22Rv1 (cell line): ENCODE results near the gene ACOT9.
"Not testable (repeated sequence)": the region's sequence is repeated elsewhere in the genome, so short reads cannot be mapped to it uniquely, and the experiment has no call there.

Experiments
- H3K27ac ChIP-seq: fragments of 450-650 bp; 2 replicates; pipeline ENCODE4 v1.5.1; 2017
- ZFX ChIP-seq: fragments of 450-650 bp; IDR thresholded peaks from 2 replicates; pipeline ENCODE4 v1.6.1; 2017; ENCODE audit warnings: antibody characterized with exemption, borderline replicate concordance
- TF ChIP-seq, protein P1 (sequence below): fragments of 450-650 bp; IDR thresholded peaks from 2 replicates; pipeline ENCODE4 v1.5.1; 2017; ENCODE audit warnings: mild to moderate bottlenecking

The ACOT9 gene

DNA sequence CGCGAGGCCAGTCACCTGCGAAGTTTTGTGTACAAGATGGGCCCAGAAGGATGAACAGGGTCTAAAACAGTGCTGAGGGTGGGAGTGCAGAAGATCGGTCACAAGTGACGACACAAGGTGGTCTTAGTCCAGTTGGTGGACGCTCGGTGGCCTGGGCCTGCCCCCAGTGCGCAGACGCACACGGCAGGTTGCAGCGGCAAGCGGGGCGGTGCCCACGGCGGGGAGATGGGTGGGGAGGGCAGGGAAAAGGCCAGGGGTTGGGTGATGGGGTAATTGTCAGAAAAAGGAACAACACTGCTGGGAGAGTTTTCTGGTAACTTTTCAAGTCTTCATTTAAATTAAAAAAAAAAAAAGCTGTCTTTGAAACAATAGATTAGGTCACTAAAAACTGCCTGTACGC is 76.8 kb downstream of the ACOT9 start:
- no peak for TF ChIP-seq ZFX
- TF ChIP-seq, protein P1, sequence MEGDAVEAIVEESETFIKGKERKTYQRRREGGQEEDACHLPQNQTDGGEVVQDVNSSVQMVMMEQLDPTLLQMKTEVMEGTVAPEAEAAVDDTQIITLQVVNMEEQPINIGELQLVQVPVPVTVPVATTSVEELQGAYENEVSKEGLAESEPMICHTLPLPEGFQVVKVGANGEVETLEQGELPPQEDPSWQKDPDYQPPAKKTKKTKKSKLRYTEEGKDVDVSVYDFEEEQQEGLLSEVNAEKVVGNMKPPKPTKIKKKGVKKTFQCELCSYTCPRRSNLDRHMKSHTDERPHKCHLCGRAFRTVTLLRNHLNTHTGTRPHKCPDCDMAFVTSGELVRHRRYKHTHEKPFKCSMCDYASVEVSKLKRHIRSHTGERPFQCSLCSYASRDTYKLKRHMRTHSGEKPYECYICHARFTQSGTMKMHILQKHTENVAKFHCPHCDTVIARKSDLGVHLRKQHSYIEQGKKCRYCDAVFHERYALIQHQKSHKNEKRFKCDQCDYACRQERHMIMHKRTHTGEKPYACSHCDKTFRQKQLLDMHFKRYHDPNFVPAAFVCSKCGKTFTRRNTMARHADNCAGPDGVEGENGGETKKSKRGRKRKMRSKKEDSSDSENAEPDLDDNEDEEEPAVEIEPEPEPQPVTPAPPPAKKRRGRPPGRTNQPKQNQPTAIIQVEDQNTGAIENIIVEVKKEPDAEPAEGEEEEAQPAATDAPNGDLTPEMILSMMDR = no peak

DNA sequence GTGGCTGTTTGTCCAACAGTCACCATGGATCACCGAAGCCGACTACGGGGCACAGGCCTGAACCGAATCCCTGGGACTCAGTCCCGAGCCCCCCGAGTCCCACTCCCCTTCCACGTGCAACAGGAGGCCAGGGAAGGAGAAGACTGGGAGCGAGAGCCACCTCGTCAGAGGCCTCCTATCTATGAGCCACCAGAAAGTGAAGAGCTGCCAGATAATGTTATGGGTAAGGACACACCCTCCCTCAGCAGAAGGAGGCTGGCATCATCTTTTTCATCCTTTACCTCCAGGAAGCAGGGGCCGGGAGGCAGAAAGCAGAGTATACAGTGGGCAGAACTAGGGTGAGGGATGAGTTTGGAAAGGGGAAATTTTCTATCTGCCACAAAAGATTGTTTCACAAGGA is 78.6 kb downstream of the ACOT9 start:
- no peak overlapping the region for H3K27ac ChIP-seq
- TF ChIP-seq, protein P1 = no peak
- TF ChIP-seq ZFX = no peak

More for the DNA sequence above, 76.8 kb downstream of the ACOT9 start:
- H3K27ac ChIP-seq = peak overlapping the region; percentile 62; the same call in 1 of the 2 replicates

DNA sequence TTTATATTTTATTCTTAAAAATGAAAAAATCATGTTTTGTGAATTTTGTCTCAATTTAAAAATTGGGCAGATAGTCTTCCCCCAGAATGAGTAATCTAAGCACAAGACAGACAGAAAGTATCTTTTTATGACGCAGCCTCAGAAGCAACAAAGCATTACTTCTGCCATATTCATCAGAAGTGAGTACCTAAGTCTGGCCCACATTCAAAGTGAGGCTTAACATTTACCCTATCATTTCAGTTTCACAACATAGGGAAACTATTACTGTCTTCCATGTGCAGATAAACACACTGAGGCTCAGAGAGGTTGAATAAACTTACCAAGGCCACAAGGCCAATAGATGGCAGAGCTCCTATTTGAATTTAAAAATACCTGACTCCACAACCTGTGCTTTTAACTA is 80.2 kb downstream of the ACOT9 start:
- no peak overlapping the region for H3K27ac ChIP-seq
- TF ChIP-seq ZFX = no peak
- TF ChIP-seq, protein P1 = no peak

DNA sequence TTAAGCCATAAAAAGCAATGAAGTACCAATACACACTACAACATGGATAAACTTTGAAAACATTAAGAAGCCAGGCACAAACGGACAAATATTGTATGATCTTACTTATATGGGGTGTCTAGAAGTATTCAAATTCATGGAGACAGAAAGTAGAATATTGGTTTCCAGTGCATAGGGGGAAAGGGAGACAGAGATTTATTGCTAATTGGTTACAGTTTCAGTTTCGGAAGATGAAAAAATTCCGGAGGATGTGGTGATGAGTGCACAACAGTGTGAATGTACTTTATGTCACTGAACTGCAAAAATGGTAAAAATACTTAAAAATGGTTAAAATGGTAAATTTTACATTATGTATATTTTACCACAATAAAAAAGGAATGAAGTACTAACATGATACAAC is 80.9 kb downstream of the ACOT9 start:
- TF ChIP-seq, protein P1 = no peak
- no peak for TF ChIP-seq ZFX
- H3K27ac ChIP-seq = no peak overlapping the region

DNA sequence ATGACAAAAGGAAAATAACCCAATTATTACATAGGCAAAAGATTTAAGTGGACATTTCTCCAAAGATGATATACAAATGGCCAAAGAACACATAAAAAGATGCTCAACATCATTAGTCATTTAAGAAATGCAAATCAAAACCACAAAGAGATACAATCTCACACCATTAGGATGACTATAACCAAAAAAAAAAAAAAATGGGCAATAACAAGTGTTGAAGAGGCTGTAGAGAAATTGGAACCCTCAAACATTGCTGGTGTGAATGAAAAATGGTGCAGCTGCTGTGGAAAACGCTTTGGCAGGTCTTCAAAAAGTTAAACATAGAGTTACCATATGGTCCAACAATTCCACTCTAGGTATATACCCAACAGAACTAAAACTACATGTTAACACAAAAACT is 81.4 kb downstream of the ACOT9 start:
- TF ChIP-seq ZFX = no peak
- TF ChIP-seq, protein P1 = no peak
- no peak overlapping the region for H3K27ac ChIP-seq

DNA sequence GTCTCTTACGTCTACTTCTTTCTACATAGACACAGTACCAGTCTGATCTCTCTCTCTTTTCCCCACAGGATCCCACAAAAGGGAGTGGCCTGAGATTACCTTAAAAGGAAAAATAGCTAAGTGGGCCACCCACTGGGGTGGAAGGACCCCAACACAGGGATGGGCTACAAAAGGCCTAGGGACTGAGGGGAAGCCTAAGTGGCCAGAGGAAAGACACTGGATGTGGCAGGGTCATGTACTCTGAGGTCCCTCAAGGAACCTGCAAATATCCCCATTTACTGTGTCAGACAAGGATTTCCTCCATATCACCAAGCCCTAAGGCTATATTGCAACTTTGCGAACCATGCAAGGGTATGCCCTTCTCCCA is 82.3 kb downstream of the ACOT9 start:
- no peak overlapping the region for H3K27ac ChIP-seq
- TF ChIP-seq, protein P1 = no peak
- TF ChIP-seq ZFX = no peak

DNA sequence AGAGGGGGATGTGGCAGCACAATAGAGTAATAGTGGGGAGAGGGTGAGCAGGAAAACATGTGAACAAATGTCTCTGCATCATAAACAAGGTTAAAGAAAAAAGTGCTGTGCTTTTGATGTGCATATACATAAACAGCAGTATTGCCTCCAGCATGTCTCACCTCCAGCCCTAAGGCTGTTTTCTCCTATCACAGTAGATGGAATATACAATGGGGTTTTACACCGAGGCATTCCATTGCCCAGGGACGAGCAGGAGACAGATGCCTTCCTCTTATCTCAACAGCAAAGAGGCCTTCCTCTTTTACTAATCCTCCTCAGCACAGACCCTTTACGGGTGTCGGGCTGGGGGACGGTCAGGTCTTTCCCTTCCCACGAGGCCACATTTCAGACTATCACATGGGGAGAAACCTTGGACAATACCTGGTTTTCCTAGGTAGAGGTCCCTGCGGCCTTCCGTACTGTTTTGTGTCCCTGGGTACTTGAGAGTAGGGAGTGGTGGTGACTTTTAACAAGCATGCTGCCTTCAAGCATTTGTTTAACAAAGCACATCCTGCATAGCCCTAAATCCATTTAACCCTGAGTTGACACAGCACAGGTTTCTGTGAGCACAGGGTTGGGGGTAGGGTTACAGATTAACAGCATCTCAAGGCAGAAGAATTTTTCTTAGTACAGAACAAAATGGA is 82.9 kb downstream of the ACOT9 start:
- not testable (repeated sequence) for H3K27ac ChIP-seq

DNA sequence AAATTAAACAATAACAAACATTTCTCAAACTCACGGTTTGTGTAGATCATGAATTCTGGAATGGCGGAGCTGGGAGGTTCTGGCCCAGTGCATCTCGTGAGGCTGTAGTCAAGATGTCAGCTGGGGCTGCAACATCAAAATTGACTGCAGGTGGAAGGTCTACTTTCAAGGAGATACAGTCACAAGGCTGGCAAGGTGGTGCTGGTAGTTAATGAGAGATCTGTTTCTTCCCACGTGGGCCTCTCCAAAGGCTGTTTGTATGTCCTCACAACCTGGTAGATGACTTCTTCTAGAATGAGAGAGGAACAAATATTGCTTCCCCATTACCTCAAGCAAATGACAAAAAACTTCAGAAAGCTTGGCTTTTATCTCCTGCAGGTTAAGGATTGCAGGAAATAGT is 83.7 kb downstream of the ACOT9 start:
- no peak for TF ChIP-seq ZFX
- TF ChIP-seq, protein P1 = no peak
- H3K27ac ChIP-seq = no peak overlapping the region
